Muscle layer of colon (tissue), 2 donors: ENCODE data around the gene RNF10.

Experiments
- H3K27ac ChIP-seq: one replicate; pipeline ENCODE4 v1.7.0; 2013; ENCODE audit warnings: low read depth, mild to moderate bottlenecking, low read length, moderate library complexity
- H3K27me3 ChIP-seq, 2 donors: one replicate each; pipeline ENCODE4 v1.7.0; 2013; ENCODE audit warnings: low read length in 2 of 2, mild to moderate bottlenecking in 2 of 2; ENCODE audit not compliant: insufficient read depth in 2 of 2, control insufficient read depth in 1 of 2
- H3K36me3 ChIP-seq: one replicate; pipeline ENCODE4 v1.7.0; 2013; ENCODE audit warnings: mild to moderate bottlenecking, low read length; ENCODE audit not compliant: insufficient read depth
- H3K4me1 ChIP-seq: one replicate; pipeline ENCODE4 v1.7.0; 2013; ENCODE audit warnings: mild to moderate bottlenecking, low read length; ENCODE audit not compliant: insufficient read depth
- H3K4me3 ChIP-seq, 2 donors: one replicate each; pipeline ENCODE4 v1.7.0; 2013; ENCODE audit warnings: low read length in 2 of 2, low read depth in 1 of 2, mild to moderate bottlenecking in 1 of 2, moderate library complexity in 1 of 2
- H3K9ac ChIP-seq: one replicate; pipeline ENCODE4 v1.7.0; 2013; ENCODE audit warnings: low read length
- H3K9me3 ChIP-seq: one replicate; pipeline ENCODE4 v1.7.0; 2013; ENCODE audit warnings: mild to moderate bottlenecking, low read length
- donor health status: abdominal sarcoma.
- donor health status: Adenocarcinoma of cecum.

Gene RNF10

GRCh38 chr12:120554678-120555077, 20.5 kb downstream of the RNF10 start:
- H3K4me1 ChIP-seq = peaks cover 14% of the 10 kb centered on the region
- peaks cover 35% of the 10 kb centered on the region for H3K36me3 ChIP-seq
- H3K9ac ChIP-seq = no peak overlapping the region
- H3K4me3 ChIP-seq = no peak overlapping the region
- no peaks in the 10 kb centered on the region for H3K9me3 ChIP-seq
- H3K27ac ChIP-seq = no peak overlapping the region
- H3K27me3 ChIP-seq = no peaks in the 10 kb centered on the region

GRCh38 chr12:120557589-120557988, 23.4 kb downstream of the RNF10 start:
- no peaks in the 10 kb centered on the region for H3K9me3 ChIP-seq
- H3K9ac ChIP-seq = no peak overlapping the region
- H3K4me1 ChIP-seq = peaks cover 9% of the 10 kb centered on the region
- no peak overlapping the region for H3K4me3 ChIP-seq
- H3K27me3 ChIP-seq = no peaks in the 10 kb centered on the region
- no peak overlapping the region for H3K27ac ChIP-seq
- peaks cover 44% of the 10 kb centered on the region for H3K36me3 ChIP-seq

DNA sequence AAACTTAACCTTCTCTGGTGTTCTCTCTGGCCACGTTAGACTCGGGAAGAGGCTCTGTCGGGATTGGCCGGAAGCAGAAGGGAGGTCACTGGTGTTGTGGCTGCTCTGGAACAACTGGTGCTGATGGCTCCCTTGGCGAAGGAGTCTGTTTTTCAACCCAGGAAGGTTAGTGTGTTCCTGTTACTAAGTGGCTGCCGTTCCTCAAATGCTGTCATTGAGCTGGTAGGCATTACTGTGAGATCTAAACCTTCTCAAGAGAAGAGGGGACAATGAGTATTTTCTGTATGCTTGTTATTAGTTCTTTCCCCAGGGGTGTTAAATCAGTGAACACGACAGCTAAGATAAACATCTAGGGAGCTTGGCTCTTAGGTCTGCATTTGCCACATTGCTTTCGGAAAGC, 28.8 kb downstream of the RNF10 start:
- H3K27ac ChIP-seq = peak overlapping the region; percentile 70
- H3K36me3 ChIP-seq = peaks cover 68% of the 10 kb centered on the region
- no peaks in the 10 kb centered on the region for H3K27me3 ChIP-seq
- peaks cover 16% of the 10 kb centered on the region for H3K4me1 ChIP-seq
- no peak overlapping the region for H3K4me3 ChIP-seq
- no peaks in the 10 kb centered on the region for H3K9me3 ChIP-seq
- H3K9ac ChIP-seq = no peak overlapping the region

DNA sequence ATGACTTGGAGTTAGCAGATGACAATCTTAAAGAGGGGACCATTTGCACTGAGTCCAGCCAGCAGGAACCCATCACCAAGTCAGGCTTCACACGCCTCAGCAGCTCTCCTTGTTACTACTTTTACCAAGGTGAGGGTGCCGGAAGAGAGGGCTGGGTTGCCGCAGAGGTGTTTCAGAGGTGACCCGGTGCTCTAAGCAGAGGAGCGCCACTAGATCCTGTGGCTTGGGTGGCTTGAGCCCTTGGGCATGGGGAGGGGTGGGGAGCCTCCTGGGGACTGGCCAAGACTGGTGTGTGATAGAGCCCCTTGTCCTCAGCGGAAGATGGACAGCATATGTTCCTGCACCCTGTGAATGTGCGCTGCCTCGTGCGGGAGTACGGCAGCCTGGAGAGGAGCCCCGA, 29.3 kb downstream of the RNF10 start:
- peak overlapping the region; percentile 70 for H3K27ac ChIP-seq

DNA sequence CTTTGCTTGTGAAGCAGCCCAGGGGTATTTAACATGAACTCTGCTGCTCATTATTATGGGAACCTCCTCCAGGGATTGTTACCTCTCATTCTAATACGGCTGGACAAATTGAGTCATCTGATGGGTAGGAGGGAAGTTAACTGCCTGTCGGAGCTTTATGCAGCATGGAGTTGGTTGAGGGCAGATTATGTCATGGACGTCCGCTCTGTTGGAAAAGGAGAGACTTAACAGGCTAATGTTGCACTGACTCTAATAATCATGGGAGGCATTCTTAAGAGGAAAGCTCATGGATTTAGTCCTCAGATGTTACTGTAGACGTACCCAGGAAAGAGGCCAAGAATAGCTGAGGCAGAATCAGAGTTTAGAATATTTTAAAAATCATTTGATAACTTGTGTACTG, 37.1 kb downstream of the RNF10 start:
- H3K9me3 ChIP-seq = no peaks in the 10 kb centered on the region
- no peak overlapping the region for H3K9ac ChIP-seq
- no peaks in the 10 kb centered on the region for H3K4me1 ChIP-seq
- no peak overlapping the region for H3K27ac ChIP-seq
- no peaks in the 10 kb centered on the region for H3K27me3 ChIP-seq
- peaks cover 88% of the 10 kb centered on the region for H3K36me3 ChIP-seq
- H3K4me3 ChIP-seq = no peak overlapping the region

More for the DNA sequence above, 29.3 kb downstream of the RNF10 start:
- H3K4me3 ChIP-seq = no peak overlapping the region
- H3K27me3 ChIP-seq = no peaks in the 10 kb centered on the region
- no peaks in the 10 kb centered on the region for H3K9me3 ChIP-seq
- peaks cover 72% of the 10 kb centered on the region for H3K36me3 ChIP-seq
- no peak overlapping the region for H3K9ac ChIP-seq
- peaks cover 16% of the 10 kb centered on the region for H3K4me1 ChIP-seq

DNA sequence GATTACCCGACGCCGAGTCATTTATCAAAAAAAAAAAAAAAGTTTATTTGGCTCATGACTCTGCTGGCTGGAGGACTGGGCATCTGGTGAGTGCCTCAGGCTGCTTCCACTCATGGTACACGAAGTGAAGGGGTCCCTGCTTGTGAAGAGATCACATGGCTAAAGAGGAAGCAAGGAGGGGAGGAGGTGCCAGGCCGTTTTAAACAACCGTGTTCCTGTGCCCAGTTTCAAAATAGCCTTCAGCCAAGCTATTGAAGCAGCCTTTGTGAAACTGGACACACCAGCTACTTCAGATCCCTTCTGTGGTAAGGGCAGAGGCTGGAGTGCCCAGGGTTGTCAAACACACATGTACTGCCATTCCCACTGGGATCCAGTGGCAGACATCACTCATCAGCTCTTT, 39.4 kb downstream of the RNF10 start:
- Histone ChIP-seq H3K9ac (no peak overlapping the region), H3K27me3 (no peaks in the 10 kb centered on the region), H3K4me3 (no peak overlapping the region), H3K36me3 (peaks cover 85% of the 10 kb centered on the region), H3K27ac (no peak overlapping the region), H3K4me1 (no peaks in the 10 kb centered on the region), H3K9me3 (no peaks in the 10 kb centered on the region)

GRCh38 chr12:120574106-120574505, 40.0 kb downstream of the RNF10 start:
- Histone ChIP-seq H3K4me3 (no peak overlapping the region), H3K4me1 (no peaks in the 10 kb centered on the region), H3K9me3 (no peaks in the 10 kb centered on the region), H3K27me3 (no peaks in the 10 kb centered on the region), H3K36me3 (peaks cover 84% of the 10 kb centered on the region), H3K27ac (no peak overlapping the region), H3K9ac (no peak overlapping the region)

GRCh38 chr12:120579179-120579578, 45.0 kb downstream of the RNF10 start:
- no peak overlapping the region for H3K27ac ChIP-seq
- peaks cover 42% of the 10 kb centered on the region for H3K36me3 ChIP-seq
- H3K4me3 ChIP-seq = no peak overlapping the region
- no peaks in the 10 kb centered on the region for H3K27me3 ChIP-seq
- H3K9ac ChIP-seq = no peak overlapping the region
- H3K4me1 ChIP-seq = peaks cover 23% of the 10 kb centered on the region
- no peaks in the 10 kb centered on the region for H3K9me3 ChIP-seq

DNA sequence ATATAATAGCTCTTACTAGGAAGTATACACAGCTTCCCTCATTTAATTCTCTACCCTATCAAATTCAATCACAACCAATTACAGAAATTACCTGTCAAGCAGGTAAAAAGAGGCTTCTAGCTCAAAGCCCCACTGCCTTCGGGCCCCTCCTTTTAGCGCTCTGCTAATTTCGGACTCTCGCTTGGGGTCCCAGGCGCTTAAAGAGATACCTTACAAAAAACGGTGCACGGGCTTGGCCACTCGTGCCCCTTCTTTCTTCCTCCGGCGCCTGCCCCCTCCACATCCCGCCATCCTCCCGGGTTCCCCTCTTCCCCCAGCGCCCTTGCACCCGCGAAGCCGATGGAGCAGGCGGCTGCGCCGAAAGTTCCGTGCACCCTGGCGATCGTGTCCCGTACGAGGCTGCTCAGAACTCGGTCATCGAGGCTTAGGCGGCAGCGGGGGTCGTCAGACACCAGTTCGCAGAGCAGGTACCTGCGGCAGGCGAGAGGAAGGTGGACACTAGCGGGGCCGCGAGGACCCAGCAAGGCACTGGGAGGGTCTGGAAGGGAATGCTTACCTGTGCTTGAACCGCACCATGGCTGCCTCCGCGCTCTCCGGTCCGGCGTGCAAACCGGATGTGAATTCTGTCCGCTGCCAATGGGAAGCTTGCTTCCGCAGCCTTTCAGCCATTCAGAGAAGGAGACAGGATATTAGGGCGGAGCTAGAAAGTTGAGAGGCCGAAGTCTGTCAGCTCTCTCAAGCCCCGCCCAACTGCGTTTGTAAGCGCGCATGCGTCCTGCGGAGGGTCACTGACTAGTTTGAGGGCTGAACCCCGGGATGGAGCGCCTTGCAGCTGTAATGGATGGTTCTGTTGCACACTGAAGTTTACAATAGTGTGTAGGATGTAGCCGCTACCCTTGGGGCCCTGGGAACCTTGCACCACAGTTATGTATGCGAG, 46.9 kb downstream of the RNF10 start, which contains the start of gene POP5:
Gene POP5 (minus strand): TSS at position 616 of the 937 bp plus-strand sequence. CDS start 40 bp downstream, at position 576.
- H3K4me3 ChIP-seq = peak within 1 kb of the TSS; percentile 76 to 95
- H3K9ac ChIP-seq = peak within 1 kb of the TSS; percentile 65
- H3K36me3 ChIP-seq = peaks cover 26% of the 10 kb centered on the region
- no peaks in the 10 kb centered on the region for H3K27me3 ChIP-seq
- H3K27ac ChIP-seq = peak within 1 kb of the TSS; percentile 84
- H3K9me3 ChIP-seq = no peaks in the 10 kb centered on the region
- peaks cover 26% of the 10 kb centered on the region for H3K4me1 ChIP-seq

DNA sequence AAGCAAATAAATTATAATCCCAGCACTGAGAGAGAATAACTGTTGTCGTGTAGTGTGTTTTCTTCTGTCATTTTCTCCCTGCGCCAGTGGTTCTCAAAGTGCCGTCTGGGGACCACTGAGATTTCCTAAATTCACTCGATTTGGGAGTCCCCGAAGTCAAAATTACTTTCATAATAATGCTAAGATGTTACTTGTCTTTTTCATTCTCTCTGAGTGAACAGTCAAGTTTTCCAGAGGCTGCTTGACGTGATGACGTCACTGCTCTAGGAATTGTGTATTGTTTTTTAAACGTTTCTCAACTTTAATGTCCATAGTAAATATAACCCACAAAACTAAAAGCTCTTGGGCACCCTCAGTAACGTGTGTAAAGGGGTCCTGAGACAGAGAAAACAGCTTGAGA, 47.8 kb downstream of the RNF10 start:
- peaks cover 17% of the 10 kb centered on the region for H3K36me3 ChIP-seq
- H3K9me3 ChIP-seq = no peaks in the 10 kb centered on the region
- no peaks in the 10 kb centered on the region for H3K27me3 ChIP-seq
- H3K9ac ChIP-seq = peak overlapping the region; percentile 60
- H3K4me1 ChIP-seq = peaks cover 26% of the 10 kb centered on the region
- peak overlapping the region; percentile 57 to 95 for H3K4me3 ChIP-seq
- no peak overlapping the region for H3K27ac ChIP-seq

GRCh38 chr12:120583478-120584030, 49.4 kb downstream of the RNF10 start:
- Histone ChIP-seq H3K4me1 (peaks cover 26% of the 10 kb centered on the region), H3K36me3 (peaks cover 9% of the 10 kb centered on the region), H3K9me3 (no peaks in the 10 kb centered on the region), H3K4me3 (peak overlapping the region in 1 of 2 donors; percentile 37), H3K27me3 (no peaks in the 10 kb centered on the region), H3K9ac (no peak overlapping the region), H3K27ac (no peak overlapping the region)
